GM12878 (cell line): ENCODE measurements around the gene AP1G2. TPM values are rescaled to one million over a fixed set of nuclear protein-coding genes. Genes with fewer than 3 reads are reported as not detected.

ENCODE experiments used
- ATAC-seq: fragments of 200-7000 bp; cut with Tn5 transposase; 3 replicates; pipeline ENCODE4 v1.9.1; 2020; ENCODE audit warnings: mild to moderate bottlenecking, moderate library complexity
- BruUV-seq: library from RNA; stranded (reverse); fragments of 400-500 nt; replicated peaks from 2 replicates; lab custom pipeline; 2021; lab: Mats Ljungman, UMichigan
- CTCF ChIA-PET: fragments of 300-600 bp; sonication (Branson Sonifier 250); formaldehyde crosslinking; extraction: SDS; loops from one replicate; lab custom pipeline; 2021; ENCODE audit warnings: inconsistent platforms; lab: Yijun Ruan, JAX
- POLR2A ChIA-PET: fragments of 350-600 bp; formaldehyde crosslinking; extraction: SDS; loops from one replicate; lab custom pipeline; 2021; ENCODE audit warnings: inconsistent platforms; lab: Charles Lee
- RAD21 ChIA-PET: fragments of 300-600 bp; sonication (Branson Sonifier 250); formaldehyde crosslinking; loops from one replicate; lab custom pipeline; 2023; ENCODE audit warnings: antibody characterized with exemption; ENCODE audit not compliant: unreplicated experiment; lab: Charles Lee
- SMC1A ChIA-PET: fragments of 300-600 bp; sonication (Branson Sonifier 250); formaldehyde crosslinking; loops from one replicate; lab custom pipeline; 2023; ENCODE audit not compliant: unreplicated experiment, uncharacterized antibody; lab: Charles Lee
- DNase-seq: peaks from one replicate; pipeline ENCODE4 v3.0.0-alpha.2; 2011; ENCODE audit warnings: low read depth, low spot score
- FAIRE-seq: peaks from 3 replicates; lab custom pipeline; 2011; peaks lifted over from hg19 to GRCh38; lab: Jason Lieb, UNC
- H2AFZ ChIP-seq: 2 replicates; pipeline ENCODE4 v1.6.0; 2011; ENCODE audit warnings: low read depth, low read length, control low read depth; ENCODE audit not compliant: control insufficient read depth
- H3K27ac ChIP-seq: 2 replicates; pipeline ENCODE4 v1.5.1; 2011; ENCODE audit warnings: control low read depth; ENCODE audit not compliant: control insufficient read depth, insufficient read depth
- H3K27me3 ChIP-seq, 2 experiments: replicated peaks in 1 of 2; 2 replicates each; pipeline versions ENCODE4 v1.6.0 to v1.6.1; 2011; ENCODE audit warnings: low read length in 1 of 2; ENCODE audit not compliant: control insufficient read depth in 2 of 2, insufficient read depth in 2 of 2
- H3K36me3 ChIP-seq, 2 experiments: 2 replicates each; pipeline ENCODE4 v1.5.1; 2011; ENCODE audit warnings: low read length in 1 of 2; ENCODE audit not compliant: control insufficient read depth in 2 of 2, insufficient read depth in 2 of 2
- H3K4me1 ChIP-seq: 2 replicates; pipeline ENCODE4 v1.6.1; 2011; ENCODE audit warnings: mild to moderate bottlenecking, low read length, moderate library complexity, mixed read lengths; ENCODE audit not compliant: control insufficient read depth, insufficient read depth
- H3K4me2 ChIP-seq: 2 replicates; pipeline ENCODE4 v1.6.0; 2011; ENCODE audit warnings: control low read depth; ENCODE audit not compliant: control insufficient read depth, insufficient read depth
- H3K4me3 ChIP-seq: fragments of 200-600 bp; sonication (generic); 2 replicates; pipeline ENCODE4 v1.5.1; 2016
- H3K79me2 ChIP-seq: 2 replicates; pipeline ENCODE4 v1.6.0; 2011; ENCODE audit warnings: low read length; ENCODE audit not compliant: control insufficient read depth, insufficient read depth
- H3K9ac ChIP-seq: 2 replicates; pipeline ENCODE4 v1.8.0; 2011; ENCODE audit warnings: low read length, control low read depth, mixed read lengths; ENCODE audit not compliant: control insufficient read depth, insufficient read depth
- H3K9me3 ChIP-seq: replicated peaks from 3 replicates; pipeline ENCODE4 v1.5.1; 2011; ENCODE audit warnings: mild to moderate bottlenecking, low read length; ENCODE audit not compliant: control insufficient read depth, insufficient read depth
- H4K20me1 ChIP-seq: 2 replicates; pipeline ENCODE4 v1.6.0; 2011; ENCODE audit not compliant: control insufficient read depth, insufficient read depth
- BCL3 ChIP-seq: IDR thresholded peaks from 2 replicates; pipeline ENCODE4 v1.6.1; 2011; ENCODE audit warnings: borderline replicate concordance, low read depth, mild to moderate bottlenecking, moderate library complexity, low read length; ENCODE audit not compliant: insufficient read depth, poor library complexity, severe bottlenecking
- CEBPB ChIP-seq, 2 experiments: fragments of 150-350 bp in 1 of 2; IDR thresholded peaks; 2 replicates each; pipeline ENCODE4 v1.6.1; 2012 to 2014; ENCODE audit warnings: low read depth in 2 of 2, low read length in 2 of 2, borderline replicate concordance in 1 of 2, inconsistent platforms in 1 of 2
- CHD1 ChIP-seq: IDR thresholded peaks from 2 replicates; pipeline ENCODE4 v1.6.1; 2012; ENCODE audit warnings: low read depth, low read length, improper control_type of control experiment
- ESRRA ChIP-seq: IDR thresholded peaks from 2 replicates; pipeline ENCODE4 v1.6.1; 2012; ENCODE audit warnings: mild to moderate bottlenecking, low read length, improper control_type of control experiment
- FOS ChIP-seq: IDR thresholded peaks from 3 replicates; pipeline ENCODE4 v1.6.1; 2011; ENCODE audit warnings: borderline replicate concordance; ENCODE audit not compliant: insufficient read length; ENCODE audit errors: extremely low read depth
- FOXM1 ChIP-seq: IDR thresholded peaks from 2 replicates; pipeline ENCODE4 v1.6.1; 2012; ENCODE audit warnings: low read depth, mild to moderate bottlenecking, inconsistent platforms, low read length, moderate library complexity
- HDGF ChIP-seq: fragments of 450-650 bp; IDR thresholded peaks from 2 replicates; pipeline ENCODE4 v1.6.1; 2016; ENCODE audit warnings: antibody characterized with exemption
- PAX5 ChIP-seq: IDR thresholded peaks from 2 replicates; pipeline ENCODE4 v1.6.1; 2011; ENCODE audit warnings: low read depth, low read length, borderline replicate concordance
- RAD51 ChIP-seq: fragments of 450-650 bp; IDR thresholded peaks from 2 replicates; pipeline ENCODE4 v1.6.1; 2016; ENCODE audit warnings: moderate library complexity, mild to moderate bottlenecking, inconsistent platforms
- RCOR1 ChIP-seq: conservative IDR thresholded peaks from 2 replicates; pipeline ENCODE4 v1.6.1; 2012; ENCODE audit warnings: low read depth, low read length, improper control_type of control experiment
- SIX5 ChIP-seq: IDR thresholded peaks from 2 replicates; pipeline ENCODE4 v1.6.1; 2011; ENCODE audit warnings: mild to moderate bottlenecking, low read depth, low read length, moderate library complexity; ENCODE audit not compliant: severe bottlenecking
- SKIL ChIP-seq: fragments of 450-650 bp; IDR thresholded peaks from 2 replicates; pipeline ENCODE4 v1.6.1; 2017; ENCODE audit warnings: mild to moderate bottlenecking, low read depth, inconsistent platforms; ENCODE audit not compliant: poor library complexity, severe bottlenecking
- SMAD1 ChIP-seq: fragments of 450-650 bp; IDR thresholded peaks from 2 replicates; pipeline ENCODE4 v1.6.1; 2018; ENCODE audit warnings: mild to moderate bottlenecking, low read depth; ENCODE audit not compliant: partially characterized antibody
- USF1 ChIP-seq: IDR thresholded peaks from 2 replicates; pipeline ENCODE4 v1.6.1; 2011; ENCODE audit warnings: borderline replicate concordance, low read depth, mild to moderate bottlenecking, moderate library complexity, mixed read lengths, low read length; ENCODE audit not compliant: insufficient read depth; ENCODE audit errors: extremely low read length
- YY1 ChIP-seq: IDR thresholded peaks from 2 replicates; pipeline ENCODE4 v1.6.1; 2011; ENCODE audit warnings: low read depth, mild to moderate bottlenecking, low read length
- ZBTB40 ChIP-seq: fragments of 450-650 bp; IDR thresholded peaks from 2 replicates; pipeline ENCODE4 v1.6.1; 2016; ENCODE audit warnings: mild to moderate bottlenecking, moderate library complexity, borderline replicate concordance
- WGBS: methylation state at CpG from one replicate; pipeline ENCODE4 v1.1.6; 2016; ENCODE audit warnings: low lambda C conversion rate; ENCODE audit not compliant: insufficient replicate concordance, insufficient coverage; ENCODE audit errors: missing lambda C conversion rate; 5-methylcytosine and 5-hydroxymethylcytosine counted together
- in situ Hi-C: fragments of 300-500 bp; cut with MboI; formaldehyde crosslinking; loops from 9 replicates; pipeline ENCODE4 v1.14.3; 2018; ENCODE audit warnings: mixed read lengths
- intact Hi-C: fragments of 100-400 bp; cut with micrococcal nuclease; formaldehyde crosslinking; loops from one replicate; pipeline ENCODE4 v1.14.2; 2022; ENCODE audit not compliant: unreplicated experiment
- polyA plus RNA-seq, 11 experiments: library from polyadenylated mRNA; depleted of rRNA in 4 of 11; unstranded in 6 of 11; stranded (reverse) in 5 of 11; fragments of >200 nt; fragmentation: Nextera tagmentation in 4 of 11; fragmentation: Illumina TruSeq in 1 of 11; extraction: Ambion mirVana in 4 of 11; extraction: Trizol in 1 of 11; gene quantifications; 1 replicate in 1 of 11; 2 replicates in 10 of 11; pipeline versions ENCODE4 v1.2.1 to v1.2.3, GENCODE V29; 2011 to 2016; ENCODE audit warnings: inconsistent platforms in 2 of 11, missing spikeins in 2 of 11, low read depth in 1 of 11
- total RNA-seq, 4 experiments: library from RNA; depleted of rRNA in 3 of 4; stranded (reverse); fragments of >200 nt in 3 of 4; fragmentation: Illumina TruSeq in 1 of 4; extraction: Trizol in 1 of 4; gene quantifications; 2 replicates each; pipeline versions ENCODE4 v1.2.1 to v1.2.3, GENCODE V29; 2013 to 2021

AP1G2 gene
- total and polyA plus RNA-seq, 10 of the 15 experiments (the other 5 are each of a cell fraction or from before 2014, with no cell fraction given): 41.5 to 146 (median 103) TPM

GRCh38 chr14:23572524-23572828 is 4.9 kb upstream of the AP1G2 start:
- Histone ChIP-seq H2AFZ (no peak overlapping the region), H3K4me1 (peaks cover 14% of the 10 kb centered on the region), H3K36me3 (no peaks in the 10 kb centered on the region), H4K20me1 (no peaks in the 10 kb centered on the region), H3K9ac (no peak overlapping the region), H3K27ac (no peak overlapping the region), H3K27me3 (peaks cover 0 to 2% of the 10 kb centered on the region in 2 experiments; a peak in 2 of 4 replicates), H3K4me2 (no peak overlapping the region), H3K4me3 (no peak overlapping the region), H3K9me3 (no peaks in the 10 kb centered on the region), H3K79me2 (no peaks in the 10 kb centered on the region; the same call in 1 of the 2 replicates)
- ChIA-PET POLR2A (interaction anchor here (0.6 kb wide), 1 partner anchor 467 kb away, joined by 3 read pairs; no protein-coding TSS in a partner anchor), SMC1A (no interaction called here), CTCF (interaction anchor here (0.6 to 1.5 kb wide), 3 partner anchors 13 to 672 kb away, joined by 3 to 5 read pairs (median 3); no protein-coding TSS in a partner anchor), RAD21 (no interaction called here)
- DNase-seq (no peak), ATAC-seq (no peak), FAIRE-seq (no peak)
- BruUV-seq: no TSS peak
- intact Hi-C loops (no loop called here), in situ Hi-C loops (no loop called here)
- 47% methylated on average over 4 of the region's 4 CpGs for WGBS
- no peak for TF ChIP-seq FOS
- no peak for TF ChIP-seq SMAD1
- no peak for TF ChIP-seq RCOR1
- TF ChIP-seq YY1: no peak
- TF ChIP-seq ZBTB40: no peak
- TF ChIP-seq SIX5: no peak
- no peak for TF ChIP-seq RAD51
- TF ChIP-seq FOXM1: no peak
- no peak for TF ChIP-seq PAX5
- TF ChIP-seq SKIL: no peak
- TF ChIP-seq CEBPB (IDR thresholded peaks at IDR 0.05; ENCODE audit: borderline replicate concordance in 1 of 2, low read depth in 2 of 2, low read length in 2 of 2): no peak
- no peak for TF ChIP-seq CHD1
- TF ChIP-seq ESRRA: no peak
- no peak for TF ChIP-seq USF1
- no peak for TF ChIP-seq BCL3
- no peak for TF ChIP-seq HDGF
